ACHN (cell line): ENCODE results near the gene POLR1D.

ENCODE experiments used
- DNase-seq: peaks from one replicate; pipeline ENCODE4 v3.0.0-alpha.2; 2015
- in situ Hi-C: cut with HindIII; loops from 2 replicates; pipeline ENCODE4 v1.10.0; 2017; ENCODE audit warnings: low sequenced_read_pairs, low pct_ligation_motif_present, low pct_unique_long_range_greater_than_20kb

Gene POLR1D

GRCh38 chr13:27621366-27622101 is at the start of gene POLR1D:
TSS of gene POLR1D (plus strand) at chr13:27621892. CDS start at chr13:27621984, 92 bp downstream.
- in situ Hi-C loops, result no loop called here
- DNase-seq, result peak; percentile 84

GRCh38 chr13:27572234-27572901 is 49.3 kb upstream of the POLR1D start:
- DNase-seq, result no peak
- in situ Hi-C loops, result no loop called here

- DNase-seq, result no peak
- in situ Hi-C loops, result no loop called here
Observed at GRCh38 chr13:27573265-27573664, 48.4 kb upstream of the POLR1D start.

- in situ Hi-C loops, result no loop called here
- no peak for DNase-seq
Observed at GRCh38 chr13:27574661-27575060, 47.0 kb upstream of the POLR1D start.

GRCh38 chr13:27578121-27579030 is 43.3 kb upstream of the POLR1D start:
- in situ Hi-C loops, result no loop called here
- DNase-seq, result no peak

- in situ Hi-C loops, result no loop called here
Observed at GRCh38 chr13:27583645-27584044, 38.0 kb upstream of the POLR1D start.

GRCh38 chr13:27587095-27587746 is 34.5 kb upstream of the POLR1D start:
- in situ Hi-C loops, result no loop called here
- DNase-seq, result no peak

More at GRCh38 chr13:27583645-27584044, 38.0 kb upstream of the POLR1D start:
- DNase-seq, result no peak

- in situ Hi-C loops, result no loop called here
- DNase-seq, result no peak
Observed at GRCh38 chr13:27588405-27588804, 33.3 kb upstream of the POLR1D start.

GRCh38 chr13:27592865-27593264 is 28.8 kb upstream of the POLR1D start:
- in situ Hi-C loops, result no loop called here
- no peak for DNase-seq

- no peak for DNase-seq
- in situ Hi-C loops, result no loop called here
Observed at GRCh38 chr13:27593267-27593666, 28.4 kb upstream of the POLR1D start.

- DNase-seq, result no peak
- in situ Hi-C loops, result no loop called here
Observed at GRCh38 chr13:27595055-27595811, 26.5 kb upstream of the POLR1D start.

- in situ Hi-C loops, result no loop called here
- DNase-seq, result no peak
Observed at GRCh38 chr13:27599096-27599495, 22.6 kb upstream of the POLR1D start.

GRCh38 chr13:27599845-27600553 is 21.7 kb upstream of the POLR1D start:
- in situ Hi-C loops, result no loop called here
- DNase-seq, result peak; percentile 85

- no peak for DNase-seq
- in situ Hi-C loops, result no loop called here
Observed at GRCh38 chr13:27600711-27601110, 21.0 kb upstream of the POLR1D start.

GRCh38 chr13:27601208-27601607 is 20.5 kb upstream of the POLR1D start:
- in situ Hi-C loops, result no loop called here
- DNase-seq, result no peak

- in situ Hi-C loops, result no loop called here
Observed at GRCh38 chr13:27601803-27602202, 19.9 kb upstream of the POLR1D start.

GRCh38 chr13:27605099-27605498 is 16.6 kb upstream of the POLR1D start:
- in situ Hi-C loops, result no loop called here
- DNase-seq, result no peak

More at GRCh38 chr13:27601803-27602202, 19.9 kb upstream of the POLR1D start:
- DNase-seq, result no peak
